Omental fat pad (tissue), 4 donors: ENCODE measurements around the gene B4GALNT3. TPM values are rescaled to one million over a fixed set of nuclear protein-coding genes. Genes with fewer than 3 reads are reported as not detected.

Experiments used
- ATAC-seq: fragments of 150-250 bp; one replicate; pipeline ENCODE4 v1.9.1; 2016; ENCODE audit warnings: mild to moderate bottlenecking, moderate library complexity; ENCODE audit not compliant: low FRiP score
- DNase-seq: peaks from one replicate; pipeline ENCODE4 v3.0.0-alpha.2; 2019; ENCODE audit warnings: low spot score
- CTCF ChIP-seq, 3 donors: fragments of 450-650 bp; IDR thresholded peaks; one replicate each; pipeline ENCODE4 v1.5.1; 2016 to 2017; ENCODE audit warnings: antibody characterized with exemption in 3 of 3, mild to moderate bottlenecking in 3 of 3, moderate library complexity in 2 of 3
- total RNA-seq, 4 donors: library from RNA; depleted of rRNA; stranded (reverse); fragments of >200 nt; gene quantifications; one replicate each; pipeline ENCODE4 v1.1.0, GENCODE V29; 2016

Gene B4GALNT3
- total RNA-seq, 4 donors from 2014 or later, result 0.13 to 0.60 (median 0.28) TPM; not detected in 1

GRCh38 chr12:480831-481816 is 21.4 kb downstream of the B4GALNT3 start:
- ATAC-seq, result no peak
- TF ChIP-seq CTCF (IDR thresholded peaks at IDR 0.05), result no peak
- no peak for DNase-seq

- DNase-seq (no peak), ATAC-seq (no peak)
- TF ChIP-seq CTCF (IDR thresholded peaks at IDR 0.05), result no peak
These were observed 22.3 kb downstream of the B4GALNT3 start for GRCh38 chr12:482061-482460.

- DNase-seq, result no peak
- ATAC-seq, result no peak
These were observed 24.4 kb downstream of the B4GALNT3 start for GRCh38 chr12:484096-484495.

GRCh38 chr12:490260-490659 is 30.5 kb downstream of the B4GALNT3 start:
- no peak for TF ChIP-seq CTCF (IDR thresholded peaks at IDR 0.05)
- ATAC-seq, result no peak

More at GRCh38 chr12:484096-484495, 24.4 kb downstream of the B4GALNT3 start:
- TF ChIP-seq CTCF (IDR thresholded peaks at IDR 0.05), result no peak

GRCh38 chr12:495466-495865 is 35.7 kb downstream of the B4GALNT3 start:
- no peak for TF ChIP-seq CTCF (IDR thresholded peaks at IDR 0.05)
- DNase-seq (no peak), ATAC-seq (no peak)

More at GRCh38 chr12:490260-490659, 30.5 kb downstream of the B4GALNT3 start:
- DNase-seq, result no peak

GRCh38 chr12:496736-497135 is 37.0 kb downstream of the B4GALNT3 start:
- ATAC-seq, result no peak
- DNase-seq, result no peak
- TF ChIP-seq CTCF (IDR thresholded peaks at IDR 0.05), result no peak
